ENCODE measurements around the gene AR.

Gene AR

GRCh38 chrX:67570839-67571238 lies 27.0 kb downstream of the AR start:
- H3K36me3 ChIP-seq, result no peaks in the 10 kb centered on the region
- TF ChIP-seq CTCF (IDR thresholded peaks at IDR 0.05), result no peak
- no peak overlapping the region for H3K4me3 ChIP-seq (ENCODE audit: low read depth in 1 of 2, low read length in 1 of 2)
- H3K27ac ChIP-seq, result no peak overlapping the region
- H3K27me3 ChIP-seq, result no peaks in the 10 kb centered on the region
- no peaks in the 10 kb centered on the region for H3K9me3 ChIP-seq
- H3K4me1 ChIP-seq (ENCODE audit: control insufficient read depth in 1 of 2, insufficient read depth in 1 of 2, low read depth in 1 of 2, low read length in 1 of 2), result no peaks in the 10 kb centered on the region

GRCh38 chrX:67574696-67575095 lies 30.9 kb downstream of the AR start:
- H3K36me3 ChIP-seq, result no peaks in the 10 kb centered on the region
- H3K27me3 ChIP-seq, result no peaks in the 10 kb centered on the region
- no peaks in the 10 kb centered on the region for H3K9me3 ChIP-seq
- H3K27ac ChIP-seq, result no peak overlapping the region
- TF ChIP-seq CTCF (IDR thresholded peaks at IDR 0.05), result no peak
- no peaks in the 10 kb centered on the region for H3K4me1 ChIP-seq (ENCODE audit: control insufficient read depth in 1 of 2, insufficient read depth in 1 of 2, low read depth in 1 of 2, low read length in 1 of 2)
- no peak overlapping the region for H3K4me3 ChIP-seq (ENCODE audit: low read depth in 1 of 2, low read length in 1 of 2)

GRCh38 chrX:67582436-67582835 lies 38.6 kb downstream of the AR start:
- no peak overlapping the region for H3K27ac ChIP-seq
- H3K4me1 ChIP-seq (ENCODE audit: control insufficient read depth in 1 of 2, insufficient read depth in 1 of 2, low read depth in 1 of 2, low read length in 1 of 2), result no peaks in the 10 kb centered on the region
- H3K36me3 ChIP-seq, result no peaks in the 10 kb centered on the region
- no peaks in the 10 kb centered on the region for H3K27me3 ChIP-seq
- no peak overlapping the region for H3K4me3 ChIP-seq (ENCODE audit: low read depth in 1 of 2, low read length in 1 of 2)
- no peak for TF ChIP-seq CTCF (IDR thresholded peaks at IDR 0.05)
- H3K9me3 ChIP-seq, result no peaks in the 10 kb centered on the region

- Histone ChIP-seq H3K4me1 (ENCODE audit: control insufficient read depth in 1 of 2, insufficient read depth in 1 of 2, low read depth in 1 of 2, low read length in 1 of 2) (no peaks in the 10 kb centered on the region), H3K27me3 (no peaks in the 10 kb centered on the region), H3K36me3 (no peaks in the 10 kb centered on the region), H3K9me3 (no peaks in the 10 kb centered on the region), H3K4me3 (ENCODE audit: low read depth in 1 of 2, low read length in 1 of 2) (no peak overlapping the region), H3K27ac (no peak overlapping the region)
- TF ChIP-seq CTCF (IDR thresholded peaks at IDR 0.05), result no peak
Observed at GRCh38 chrX:67583171-67583570, 39.4 kb downstream of the AR start.

GRCh38 chrX:67585401-67585800 lies 41.6 kb downstream of the AR start:
- TF ChIP-seq CTCF (IDR thresholded peaks at IDR 0.05), result no peak
- Histone ChIP-seq H3K4me1 (ENCODE audit: control insufficient read depth in 1 of 2, insufficient read depth in 1 of 2, low read depth in 1 of 2, low read length in 1 of 2) (no peaks in the 10 kb centered on the region), H3K4me3 (ENCODE audit: low read depth in 1 of 2, low read length in 1 of 2) (no peak overlapping the region), H3K9me3 (no peaks in the 10 kb centered on the region), H3K36me3 (no peaks in the 10 kb centered on the region), H3K27me3 (no peaks in the 10 kb centered on the region), H3K27ac (no peak overlapping the region)
